H1 (cell line): Measurements from ENCODE around the gene HS2ST1. TPM values are rescaled to one million over a fixed set of nuclear protein-coding genes. Genes with fewer than 3 reads are reported as not detected.

ENCODE experiments used
- CTCF ChIA-PET: fragments of 300-600 bp; sonication (Branson Sonifier 250); formaldehyde crosslinking; loops from one replicate; lab custom pipeline; 2021; ENCODE audit not compliant: partially characterized antibody; lab: Charles Lee
- POLR2A ChIA-PET: fragments of 300-600 bp; sonication (Branson Sonifier 250); formaldehyde crosslinking; loops from one replicate; lab custom pipeline; 2021; ENCODE audit warnings: inconsistent platforms; ENCODE audit not compliant: partially characterized antibody; lab: Charles Lee
- DNase-seq, 2 experiments: peaks; one replicate each; pipeline versions ENCODE4 v3.0.0 to v3.0.0-alpha.2; 2010 to 2022; ENCODE audit warnings: low spot score in 2 of 2, low read depth in 1 of 2, mixed read lengths in 1 of 2
- FAIRE-seq: peaks from 2 replicates; lab custom pipeline; 2011; peaks lifted over from hg19 to GRCh38; lab: Jason Lieb, UNC
- H2AFZ ChIP-seq: 2 replicates; pipeline ENCODE4 v1.8.1; 2012; ENCODE audit warnings: low read length, inconsistent platforms
- H2AK5ac ChIP-seq: 2 replicates; pipeline ENCODE4 v1.6.1; 2013; ENCODE audit warnings: low read depth, low read length
- H2BK120ac ChIP-seq: replicated peaks from 2 replicates; pipeline ENCODE3; 2013; ENCODE audit warnings: low read depth, low read length, inconsistent platforms
- H2BK12ac ChIP-seq: 2 replicates; pipeline ENCODE4 v1.6.1; 2013; ENCODE audit warnings: low read depth, low read length
- H2BK15ac ChIP-seq: 2 replicates; pipeline ENCODE4 v1.6.1; 2013; ENCODE audit warnings: low read length
- H2BK20ac ChIP-seq: 2 replicates; pipeline ENCODE4 v1.6.1; 2013; ENCODE audit warnings: low read length
- H2BK5ac ChIP-seq: 2 replicates; pipeline ENCODE4 v1.6.1; 2013; ENCODE audit warnings: low read depth, low read length
- H3K14ac ChIP-seq: 2 replicates; pipeline ENCODE4 v1.6.1; 2013; ENCODE audit warnings: inconsistent platforms; ENCODE audit not compliant: insufficient read length
- H3K18ac ChIP-seq: 2 replicates; pipeline ENCODE4 v1.6.1; 2013; ENCODE audit warnings: low read length; ENCODE audit errors: extremely low read depth
- H3K23ac ChIP-seq: 2 replicates; pipeline ENCODE4 v1.6.1; 2013; ENCODE audit warnings: inconsistent platforms; ENCODE audit not compliant: insufficient read length
- H3K23me2 ChIP-seq: 2 replicates; pipeline ENCODE4 v1.6.1; 2013; ENCODE audit warnings: low read depth, low read length
- H3K27ac ChIP-seq: 2 replicates; pipeline ENCODE4 v1.6.1; 2011; ENCODE audit warnings: low read depth, low read length, inconsistent platforms
- H3K27me3 ChIP-seq, 4 experiments: replicated peaks in 1 of 4; 1 replicate in 1 of 4; 2 replicates in 3 of 4; pipeline versions ENCODE4 v1.6.1 to v1.8.1; 2011 to 2013; ENCODE audit warnings: low read length in 3 of 4, mild to moderate bottlenecking in 3 of 4, inconsistent platforms in 2 of 4, mixed read lengths in 2 of 4, moderate library complexity in 1 of 4; ENCODE audit not compliant: control insufficient read depth in 3 of 4, insufficient read depth in 3 of 4; ENCODE audit errors: extremely low read depth in 1 of 4
- H3K36me3 ChIP-seq, 4 experiments: 2 replicates each; pipeline versions ENCODE4 v1.6.1 to v1.8.1; 2011 to 2013; ENCODE audit warnings: mild to moderate bottlenecking in 4 of 4, low read length in 3 of 4, moderate library complexity in 2 of 4, control low read depth in 1 of 4, inconsistent platforms in 1 of 4; ENCODE audit not compliant: insufficient read depth in 4 of 4, control insufficient read depth in 2 of 4
- H3K4ac ChIP-seq: replicated peaks from 2 replicates; pipeline ENCODE3; 2013; ENCODE audit warnings: low read length, low read depth, mixed read lengths, inconsistent platforms; ENCODE audit not compliant: insufficient read length
- H3K4me1 ChIP-seq, 4 experiments: replicated peaks in 1 of 4; 1 replicate in 1 of 4; 2 replicates in 3 of 4; pipeline versions ENCODE4 v1.6.1 to v1.8.1; 2011 to 2013; ENCODE audit warnings: low read length in 3 of 4, inconsistent platforms in 2 of 4, mixed read lengths in 1 of 4; ENCODE audit not compliant: insufficient read depth in 4 of 4, control insufficient read depth in 3 of 4
- H3K4me2 ChIP-seq, 2 experiments: 2 replicates each; pipeline versions ENCODE4 v1.6.1 to v1.8.1; 2011 to 2013; ENCODE audit warnings: low read depth in 2 of 2, low read length in 2 of 2, control low read depth in 1 of 2, inconsistent platforms in 1 of 2, mild to moderate bottlenecking in 1 of 2; ENCODE audit not compliant: insufficient read depth in 1 of 2
- H3K4me3 ChIP-seq, 4 experiments: fragments of 200-600, 300-600 bp in 1 of 4; sonication (generic), shearing (Covaris generic), sonication (Bioruptor Twin) in 1 of 4; 2 replicates each; pipeline versions ENCODE4 v1.5.1 to v1.8.1; 2011 to 2016; ENCODE audit warnings: low read length in 4 of 4, low read depth in 3 of 4, control low read depth in 2 of 4, inconsistent platforms in 2 of 4, mild to moderate bottlenecking in 2 of 4, mixed read lengths in 1 of 4, moderate library complexity in 1 of 4; ENCODE audit not compliant: insufficient read depth in 2 of 4; ENCODE audit errors: extremely low read depth in 1 of 4
- H3K56ac ChIP-seq: replicated peaks from 2 replicates; pipeline ENCODE3; 2013; ENCODE audit warnings: low read depth, mild to moderate bottlenecking, mixed read lengths, low read length, inconsistent platforms; ENCODE audit not compliant: insufficient read length
- H3K79me1 ChIP-seq: 2 replicates; pipeline ENCODE4 v1.6.1; 2013; ENCODE audit warnings: low read depth, low read length, control low read depth
- H3K79me2 ChIP-seq, 2 experiments: 2 replicates each; pipeline versions ENCODE4 v1.6.1 to v1.8.1; 2012 to 2013; ENCODE audit warnings: low read length in 2 of 2, mild to moderate bottlenecking in 2 of 2, inconsistent platforms in 1 of 2; ENCODE audit not compliant: insufficient read depth in 2 of 2, control insufficient read depth in 1 of 2
- H3K9ac ChIP-seq, 4 experiments: replicated peaks in 1 of 4; 1 replicate in 1 of 4; 2 replicates in 3 of 4; pipeline versions ENCODE4 v1.6.1 to v1.8.1; 2011 to 2013; ENCODE audit warnings: low read depth in 3 of 4, low read length in 3 of 4, control low read depth in 2 of 4, mild to moderate bottlenecking in 2 of 4, moderate library complexity in 2 of 4, inconsistent platforms in 1 of 4; ENCODE audit errors: extremely low read depth in 1 of 4
- H3K9me3 ChIP-seq, 2 experiments: 2 replicates each; pipeline versions ENCODE4 v1.6.1 to v1.8.1; 2012 to 2013; ENCODE audit warnings: mild to moderate bottlenecking in 2 of 2, moderate library complexity in 2 of 2, control low read depth in 1 of 2, inconsistent platforms in 1 of 2, low read depth in 1 of 2, low read length in 1 of 2, mixed read lengths in 1 of 2; ENCODE audit not compliant: insufficient read depth in 2 of 2
- H4K20me1 ChIP-seq, 2 experiments: replicated peaks in 1 of 2; 2 replicates each; pipeline versions ENCODE3 to v1.8.1; 2011 to 2013; ENCODE audit warnings: inconsistent platforms in 2 of 2, low read length in 2 of 2, mild to moderate bottlenecking in 1 of 2; ENCODE audit not compliant: insufficient read depth in 2 of 2, control insufficient read depth in 1 of 2
- H4K5ac ChIP-seq: 2 replicates; pipeline ENCODE4 v1.6.1; 2013; ENCODE audit warnings: low read length, low read depth, mixed read lengths, inconsistent platforms; ENCODE audit not compliant: insufficient read length
- H4K8ac ChIP-seq: 2 replicates; pipeline ENCODE4 v1.8.0; 2013; ENCODE audit warnings: mild to moderate bottlenecking, moderate library complexity, low read length, inconsistent platforms; ENCODE audit not compliant: insufficient read depth; ENCODE audit errors: extremely low read depth
- H4K91ac ChIP-seq: replicated peaks from 2 replicates; pipeline ENCODE3; 2013; ENCODE audit warnings: low read length, mixed read lengths, inconsistent platforms; ENCODE audit not compliant: insufficient read length
- BRCA1 ChIP-seq: IDR thresholded peaks from 2 replicates; pipeline ENCODE4 v1.6.1; 2012; ENCODE audit warnings: low read depth, low read length, improper control_type of control experiment
- CBX8 ChIP-seq: fragments of 300-800, 300-1000 bp; sonication (generic); IDR thresholded peaks from 2 replicates; pipeline ENCODE4 v1.7.1; 2016; ENCODE audit warnings: low read depth, low read length, borderline replicate concordance
- EZH2 ChIP-seq: fragments of 200-600 bp; sonication (generic); IDR thresholded peaks from 2 replicates; pipeline ENCODE4 v1.7.1; 2012; ENCODE audit warnings: low read depth, mild to moderate bottlenecking, moderate library complexity, low read length, inconsistent platforms; ENCODE audit not compliant: severe bottlenecking
- HDAC6 ChIP-seq: IDR thresholded peaks from one replicate; pipeline ENCODE4 v1.7.1; 2012; ENCODE audit warnings: low read depth, mild to moderate bottlenecking, inconsistent platforms, low read length, moderate library complexity
- PHF8 ChIP-seq: fragments of 200-600 bp; sonication (generic); conservative IDR thresholded peaks from 2 replicates; pipeline ENCODE4 v1.7.1; 2012; ENCODE audit warnings: low read depth, mild to moderate bottlenecking, inconsistent platforms, low read length, moderate library complexity
- POLR2AphosphoS5 ChIP-seq: IDR thresholded peaks from 2 replicates; pipeline ENCODE4 v1.6.1; 2011; ENCODE audit warnings: low read depth, low read length
- SP4 ChIP-seq: IDR thresholded peaks from 2 replicates; pipeline ENCODE4 v1.6.1; 2012; ENCODE audit warnings: low read length, inconsistent platforms
- SRF ChIP-seq: IDR thresholded peaks from 2 replicates; pipeline ENCODE4 v1.6.1; 2011; ENCODE audit warnings: mild to moderate bottlenecking, low read depth, low read length, moderate library complexity
- SUZ12 ChIP-seq: fragments of 200-600 bp; sonication (generic); IDR thresholded peaks from 2 replicates; pipeline ENCODE4 v1.6.1; 2012; ENCODE audit warnings: mild to moderate bottlenecking, inconsistent platforms, low read length, moderate library complexity, mixed read lengths
- TEAD4 ChIP-seq: IDR thresholded peaks from 2 replicates; pipeline ENCODE4 v1.6.1; 2012; ENCODE audit warnings: low read depth, low read length, inconsistent platforms, mixed read lengths
- WGBS, 2 experiments: shearing (Covaris generic) in 1 of 2; methylation state at CpG; one replicate each; pipeline versions ENCODE4 v1.1.6 to v1.1.7; 2013 to 2015; ENCODE audit warnings: low lambda C conversion rate in 2 of 2, mixed read lengths in 2 of 2, inconsistent platforms in 1 of 2, low coverage in 1 of 2, missing lambda C conversion rate in 1 of 2; ENCODE audit not compliant: insufficient replicate concordance in 2 of 2, insufficient coverage in 1 of 2, insufficient read length in 1 of 2; ENCODE audit errors: extremely low coverage in 1 of 2, missing lambda C conversion rate in 1 of 2; 5-methylcytosine and 5-hydroxymethylcytosine counted together
- polyA plus RNA-seq, 7 experiments: library from polyadenylated mRNA; depleted of rRNA in 3 of 7; stranded (reverse) in 5 of 7; unstranded in 2 of 7; fragments of >200 nt in 5 of 7; fragments of 200-250 nt in 2 of 7; gene quantifications; 1 replicate in 5 of 7; 2 replicates in 1 of 7; 4 replicates in 1 of 7; pipeline versions ENCODE4 v1.2.1 to v1.2.3, GENCODE V29; 2011 to 2013; ENCODE audit warnings: missing spikeins in 2 of 7, mixed read lengths in 2 of 7
- total RNA-seq: library from RNA; stranded (reverse); fragmentation: NEBNext Ultra II Directional; extraction: Animal tissue kit (Norgen Biotek cat#: 25700); gene quantifications from 2 replicates; pipeline ENCODE4 v1.2.1, GENCODE V29; 2021

HS2ST1 gene
- total and polyA plus RNA-seq, 2 of the 8 experiments (the other 6 are each of a cell fraction or from before 2014, with no cell fraction given), result 5.2 to 28.3 TPM

DNA sequence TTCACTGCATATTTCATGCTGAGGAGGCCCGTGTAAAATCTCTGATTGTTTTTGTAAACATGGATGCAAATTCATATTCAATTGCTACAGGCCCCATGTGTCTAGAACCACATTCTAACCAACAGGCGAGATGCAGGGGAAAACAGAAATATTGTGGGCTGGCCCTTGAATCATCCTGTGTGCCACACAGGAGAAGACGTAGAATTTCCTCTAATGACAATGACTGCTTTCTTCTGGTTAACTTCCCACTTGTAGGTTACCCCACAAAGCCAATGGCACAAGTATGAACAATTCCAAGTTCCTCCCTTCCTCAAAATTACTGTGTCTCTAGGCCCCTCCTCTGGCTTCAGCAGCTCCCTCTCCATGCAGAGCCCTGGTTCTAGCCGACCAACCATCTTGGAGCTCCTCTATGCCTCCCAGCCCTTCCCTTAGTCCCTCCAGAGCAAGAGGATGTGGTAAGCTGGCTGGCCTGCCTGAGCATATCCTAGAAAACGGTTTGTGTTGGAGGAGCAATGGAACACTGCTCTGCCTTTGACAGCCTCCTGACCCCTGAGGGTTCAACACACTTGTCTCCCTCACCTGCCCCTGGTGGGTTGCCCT is 205.2 kb downstream of the HS2ST1 start:
- Histone ChIP-seq H4K8ac (no peak overlapping the region), H2BK12ac (no peak overlapping the region), H2BK120ac (no peak overlapping the region), H3K4me1 (peaks cover 0 to 7% (median 4%) of the 10 kb centered on the region in 4 experiments; a peak in 5 of 7 replicates), H3K23me2 (no peaks in the 10 kb centered on the region), H2AFZ (no peak overlapping the region), H2BK20ac (no peak overlapping the region), H2BK5ac (no peak overlapping the region), H3K18ac (no peak overlapping the region), H3K14ac (no peak overlapping the region), H3K79me2 (no peaks in the 10 kb centered on the region), H3K27me3 (no peaks in the 10 kb centered on the region), H3K4ac (no peak overlapping the region), H3K36me3 (no peaks in the 10 kb centered on the region), H4K5ac (no peak overlapping the region), H3K23ac (no peak overlapping the region), H2AK5ac (no peak overlapping the region), H3K9me3 (no peaks in the 10 kb centered on the region), H4K91ac (no peak overlapping the region), H2BK15ac (no peak overlapping the region), H3K4me2 (no peak overlapping the region), H3K27ac (no peak overlapping the region), H3K9ac (no peak overlapping the region), H4K20me1 (no peaks in the 10 kb centered on the region), H3K56ac (no peak overlapping the region), H3K79me1 (no peaks in the 10 kb centered on the region), H3K4me3 (no peak overlapping the region)
- 86% methylated on average over 5 of the region's 5 CpGs; no CpG with 5 or more reads in 1 of the 2 experiments for WGBS, 2 experiments
- no peak for DNase-seq
- ChIA-PET CTCF (interaction anchor here (0.5 to 1.5 kb wide), 9 partner anchors 12 to 495 kb away, joined by 3 to 5 read pairs (median 3); no protein-coding TSS in a partner anchor), POLR2A (no interaction called here)
- FAIRE-seq, result no peak
- TF ChIP-seq HDAC6, result no peak
- TF ChIP-seq EZH2, result no peak
- no peak for TF ChIP-seq POLR2AphosphoS5
- no peak for TF ChIP-seq BRCA1
- no peak for TF ChIP-seq SP4
- TF ChIP-seq CBX8, result no peak
- TF ChIP-seq TEAD4, result no peak
- no peak for TF ChIP-seq PHF8
- TF ChIP-seq SRF, result no peak
- no peak for TF ChIP-seq SUZ12
